ENCODE measurements around the gene RPL23.

RPL23 gene

GRCh38 chr17:38897176-38897575 is 43.7 kb upstream of the RPL23 start:
- TF ChIP-seq CTCF (IDR thresholded peaks at IDR 0.05; ENCODE audit: low read depth, low read length), result no peak
- DNase-seq (ENCODE audit: extremely low read depth, low read depth), result no peak

- no peak for DNase-seq (ENCODE audit: extremely low read depth, low read depth)
- TF ChIP-seq CTCF (IDR thresholded peaks at IDR 0.05; ENCODE audit: low read depth, low read length), result no peak
Measured at GRCh38 chr17:38896346-38896954, 42.9 kb upstream of the RPL23 start.

GRCh38 chr17:38894276-38894675 is 40.8 kb upstream of the RPL23 start:
- TF ChIP-seq CTCF (IDR thresholded peaks at IDR 0.05; ENCODE audit: low read depth, low read length), result no peak
- DNase-seq (ENCODE audit: extremely low read depth, low read depth), result no peak

- no peak for TF ChIP-seq CTCF (IDR thresholded peaks at IDR 0.05; ENCODE audit: low read depth, low read length)
- DNase-seq (ENCODE audit: extremely low read depth, low read depth), result no peak
Measured at GRCh38 chr17:38893607-38894006, 40.1 kb upstream of the RPL23 start.

- no peak for DNase-seq (ENCODE audit: extremely low read depth, low read depth)
- TF ChIP-seq CTCF (IDR thresholded peaks at IDR 0.05; ENCODE audit: low read depth, low read length), result no peak
Measured at GRCh38 chr17:38893113-38893512, 39.6 kb upstream of the RPL23 start.

GRCh38 chr17:38892620-38893019 is 39.1 kb upstream of the RPL23 start:
- no peak for TF ChIP-seq CTCF (IDR thresholded peaks at IDR 0.05; ENCODE audit: low read depth, low read length)
- DNase-seq (ENCODE audit: extremely low read depth, low read depth), result no peak

GRCh38 chr17:38892083-38892482 is 38.6 kb upstream of the RPL23 start:
- DNase-seq (ENCODE audit: extremely low read depth, low read depth), result no peak
- no peak for TF ChIP-seq CTCF (IDR thresholded peaks at IDR 0.05; ENCODE audit: low read depth, low read length)

All from AG09319 (cell line).